SJCRH30 (cell line): Measurements from ENCODE around the gene HNRNPH2. TPM values are rescaled to one million over a fixed set of nuclear protein-coding genes. Genes with fewer than 3 reads are reported as not detected.

ENCODE experiments used
- DNase-seq, 2 experiments: peaks; one replicate each; pipeline ENCODE4 v3.0.0-alpha.2; 2015 to 2020
- H3K27ac ChIP-seq: fragments of 250-450 bp; sonication (Bioruptor Pico); 2 replicates; pipeline ENCODE4 v1.5.1; 2020; ENCODE audit warnings: mild to moderate bottlenecking, moderate library complexity
- H3K27me3 ChIP-seq: fragments of 250-450 bp; sonication (Bioruptor Pico); 2 replicates; pipeline ENCODE4 v1.5.1; 2020; ENCODE audit warnings: mild to moderate bottlenecking, moderate library complexity
- H3K36me3 ChIP-seq: fragments of 250-450 bp; sonication (Bioruptor Pico); 2 replicates; pipeline ENCODE4 v1.5.1; 2020; ENCODE audit warnings: mild to moderate bottlenecking, moderate library complexity
- H3K4me1 ChIP-seq: fragments of 250-450 bp; sonication (Bioruptor Pico); 2 replicates; pipeline ENCODE4 v1.5.1; 2020; ENCODE audit warnings: mild to moderate bottlenecking, moderate library complexity
- H3K4me3 ChIP-seq: fragments of 250-450 bp; sonication (Bioruptor Pico); 2 replicates; pipeline ENCODE4 v1.5.1; 2020; ENCODE audit warnings: mild to moderate bottlenecking, moderate library complexity
- H3K9me3 ChIP-seq: fragments of 250-450 bp; sonication (Bioruptor Pico); replicated peaks from 2 replicates; pipeline ENCODE4 v1.5.1; 2020; ENCODE audit warnings: mild to moderate bottlenecking, moderate library complexity
- total RNA-seq: library from RNA; depleted of rRNA; stranded (reverse); fragments of >200 nt; shearing (Covaris generic); gene quantifications from 2 replicates; pipeline ENCODE4 v1.2.3, GENCODE V29; 2014

HNRNPH2 gene
- total RNA-seq, 1 experiment from 2014 or later: 82.4 TPM

GRCh38 chrX:101386542-101386885 is 21.5 kb upstream of the HNRNPH2 start:
- Histone ChIP-seq H3K4me1 (no peaks in the 10 kb centered on the region), H3K27ac (no peak overlapping the region), H3K9me3 (no peaks in the 10 kb centered on the region), H3K4me3 (no peak overlapping the region), H3K27me3 (no peaks in the 10 kb centered on the region), H3K36me3 (peaks cover 6% of the 10 kb centered on the region)
- no peak for DNase-seq

GRCh38 chrX:101388604-101389003 is 19.4 kb upstream of the HNRNPH2 start:
- H3K4me3 ChIP-seq: no peak overlapping the region
- no peak for DNase-seq
- no peaks in the 10 kb centered on the region for H3K4me1 ChIP-seq
- no peak overlapping the region for H3K27ac ChIP-seq
- H3K27me3 ChIP-seq: no peaks in the 10 kb centered on the region
- H3K9me3 ChIP-seq: no peaks in the 10 kb centered on the region
- H3K36me3 ChIP-seq: peaks cover 25% of the 10 kb centered on the region

GRCh38 chrX:101390664-101391525 is 17.1 kb upstream of the HNRNPH2 start, which contains the start of gene RPL36A:
RPL36A (plus strand) TSS chrX:101391011; CDS start chrX:101391044, 33 bp downstream.
- Histone ChIP-seq H3K27me3 (no peaks in the 10 kb centered on the region), H3K36me3 (peaks cover 43% of the 10 kb centered on the region), H3K4me1 (no peaks in the 10 kb centered on the region), H3K27ac (peak within 1 kb of the TSS; percentile 87), H3K4me3 (peak within 1 kb of the TSS; percentile 86), H3K9me3 (no peaks in the 10 kb centered on the region)
- DNase-seq: peak; percentile 92 to 95

GRCh38 chrX:101391831-101392230 is 16.2 kb upstream of the HNRNPH2 start:
- no peaks in the 10 kb centered on the region for H3K9me3 ChIP-seq
- peak overlapping the region; percentile 86 for H3K4me3 ChIP-seq
- H3K27ac ChIP-seq: peak overlapping the region; percentile 87
- H3K36me3 ChIP-seq: peaks cover 47% of the 10 kb centered on the region
- DNase-seq: no peak
- H3K4me1 ChIP-seq: no peaks in the 10 kb centered on the region
- no peaks in the 10 kb centered on the region for H3K27me3 ChIP-seq

GRCh38 chrX:101393530-101394305 is 14.3 kb upstream of the HNRNPH2 start:
- no peak overlapping the region for H3K4me3 ChIP-seq
- no peak for DNase-seq

GRCh38 chrX:101394372-101394771 is 13.7 kb upstream of the HNRNPH2 start:
- H3K27me3 ChIP-seq: no peaks in the 10 kb centered on the region
- H3K27ac ChIP-seq: no peak overlapping the region
- no peaks in the 10 kb centered on the region for H3K4me1 ChIP-seq
- no peaks in the 10 kb centered on the region for H3K9me3 ChIP-seq
- DNase-seq: no peak
- peaks cover 47% of the 10 kb centered on the region for H3K36me3 ChIP-seq
- no peak overlapping the region for H3K4me3 ChIP-seq

More at GRCh38 chrX:101393530-101394305, 14.3 kb upstream of the HNRNPH2 start:
- H3K4me1 ChIP-seq: no peaks in the 10 kb centered on the region
- no peaks in the 10 kb centered on the region for H3K27me3 ChIP-seq
- H3K9me3 ChIP-seq: no peaks in the 10 kb centered on the region
- peak overlapping the region; percentile 12; the same call in 1 of the 2 replicates for H3K27ac ChIP-seq
- peaks cover 47% of the 10 kb centered on the region for H3K36me3 ChIP-seq

- H3K27me3 ChIP-seq: no peaks in the 10 kb centered on the region
- no peaks in the 10 kb centered on the region for H3K9me3 ChIP-seq
- no peak overlapping the region for H3K4me3 ChIP-seq
- no peak overlapping the region for H3K27ac ChIP-seq
- H3K4me1 ChIP-seq: no peaks in the 10 kb centered on the region
- H3K36me3 ChIP-seq: peaks cover 47% of the 10 kb centered on the region
- DNase-seq: no peak
Observed at GRCh38 chrX:101395789-101396188, 12.2 kb upstream of the HNRNPH2 start.

GRCh38 chrX:101397779-101398178 is 10.2 kb upstream of the HNRNPH2 start:
- H3K36me3 ChIP-seq: peaks cover 29% of the 10 kb centered on the region
- H3K9me3 ChIP-seq: no peaks in the 10 kb centered on the region
- DNase-seq: no peak
- H3K4me1 ChIP-seq: no peaks in the 10 kb centered on the region
- H3K27me3 ChIP-seq: no peaks in the 10 kb centered on the region
- H3K4me3 ChIP-seq: no peak overlapping the region
- no peak overlapping the region for H3K27ac ChIP-seq

GRCh38 chrX:101398694-101399093 is 9.3 kb upstream of the HNRNPH2 start:
- Histone ChIP-seq H3K4me1 (no peaks in the 10 kb centered on the region), H3K27me3 (no peaks in the 10 kb centered on the region)

GRCh38 chrX:101399825-101400224 is 8.2 kb upstream of the HNRNPH2 start:
- H3K4me3 ChIP-seq: no peak overlapping the region
- H3K27me3 ChIP-seq: no peaks in the 10 kb centered on the region
- H3K9me3 ChIP-seq: no peaks in the 10 kb centered on the region
- H3K27ac ChIP-seq: no peak overlapping the region
- peaks cover 16% of the 10 kb centered on the region for H3K36me3 ChIP-seq
- no peaks in the 10 kb centered on the region for H3K4me1 ChIP-seq
- DNase-seq: no peak

More at GRCh38 chrX:101398694-101399093, 9.3 kb upstream of the HNRNPH2 start:
- no peak overlapping the region for H3K27ac ChIP-seq
- DNase-seq: no peak
- no peak overlapping the region for H3K4me3 ChIP-seq
- peaks cover 22% of the 10 kb centered on the region for H3K36me3 ChIP-seq
- H3K9me3 ChIP-seq: no peaks in the 10 kb centered on the region

- Histone ChIP-seq H3K4me3 (peak overlapping the region; percentile 71), H3K9me3 (no peaks in the 10 kb centered on the region), H3K4me1 (no peaks in the 10 kb centered on the region), H3K27me3 (no peaks in the 10 kb centered on the region), H3K27ac (peak overlapping the region; percentile 82), H3K36me3 (0 out of 2 replicates have a peak, but pooled peaks cover 3% of the 10 kb centered on the region)
- peak in 1 of 2 experiments; percentile 23 for DNase-seq
Observed at GRCh38 chrX:101407167-101407747, 765 bp upstream of the HNRNPH2 start.

GRCh38 chrX:101408532-101408841 is 465 bp downstream of the HNRNPH2 start:
- Histone ChIP-seq H3K4me1 (no peaks in the 10 kb centered on the region), H3K9me3 (no peaks in the 10 kb centered on the region), H3K36me3 (0 out of 2 replicates have a peak, but pooled peaks cover 3% of the 10 kb centered on the region), H3K27me3 (no peaks in the 10 kb centered on the region), H3K4me3 (peak overlapping the region; percentile 71), H3K27ac (peak overlapping the region; percentile 82)
- no peak for DNase-seq

GRCh38 chrX:101409043-101409442 is 1.0 kb downstream of the HNRNPH2 start:
- Histone ChIP-seq H3K27ac (peak overlapping the region; percentile 82; the same call in 1 of the 2 replicates), H3K4me1 (no peaks in the 10 kb centered on the region), H3K27me3 (no peaks in the 10 kb centered on the region), H3K4me3 (peak overlapping the region; percentile 71), H3K36me3 (0 out of 2 replicates have a peak, but pooled peaks cover 3% of the 10 kb centered on the region), H3K9me3 (no peaks in the 10 kb centered on the region)
- no peak for DNase-seq

- Histone ChIP-seq H3K27ac (no peak overlapping the region), H3K27me3 (no peaks in the 10 kb centered on the region), H3K36me3 (0 out of 2 replicates have a peak, but pooled peaks cover 5% of the 10 kb centered on the region), H3K4me1 (no peaks in the 10 kb centered on the region), H3K9me3 (no peaks in the 10 kb centered on the region), H3K4me3 (no peak overlapping the region)
- DNase-seq: no peak
Observed at GRCh38 chrX:101410461-101410860, 2.4 kb downstream of the HNRNPH2 start.

GRCh38 chrX:101411984-101412383 is 4.0 kb downstream of the HNRNPH2 start:
- DNase-seq: no peak
- H3K4me3 ChIP-seq: no peak overlapping the region
- H3K27me3 ChIP-seq: no peaks in the 10 kb centered on the region
- no peak overlapping the region for H3K27ac ChIP-seq
- 0 out of 2 replicates have a peak, but pooled peaks cover 5% of the 10 kb centered on the region for H3K36me3 ChIP-seq
- no peaks in the 10 kb centered on the region for H3K9me3 ChIP-seq
- no peaks in the 10 kb centered on the region for H3K4me1 ChIP-seq
